ENCODE results near the gene NPY.

- TF ChIP-seq YY1 (IDR thresholded peaks at IDR 0.05; ENCODE audit: insufficient read depth, insufficient read length) (no peak), ZNF274 (IDR thresholded peaks at IDR 0.05; ENCODE audit: low read depth, low read length) (no peak), SUZ12 (IDR thresholded peaks at IDR 0.05; ENCODE audit: extremely low read depth, insufficient read depth, insufficient read length) (no peak)
Measured at GRCh38 chr7:24318326-24318725, 34.3 kb downstream of the NPY start.
